HS-27A (cell line): ENCODE measurements around the gene C5.
"Not testable (repeated sequence)": the region's sequence is repeated elsewhere in the genome, so short reads cannot be mapped to it uniquely, and the experiment has no call there.

Source experiments
- DNase-seq: peaks from one replicate; pipeline ENCODE4 v3.0.0-alpha.2; 2012; ENCODE audit warnings: low read depth, missing footprints

The C5 gene

DNA sequence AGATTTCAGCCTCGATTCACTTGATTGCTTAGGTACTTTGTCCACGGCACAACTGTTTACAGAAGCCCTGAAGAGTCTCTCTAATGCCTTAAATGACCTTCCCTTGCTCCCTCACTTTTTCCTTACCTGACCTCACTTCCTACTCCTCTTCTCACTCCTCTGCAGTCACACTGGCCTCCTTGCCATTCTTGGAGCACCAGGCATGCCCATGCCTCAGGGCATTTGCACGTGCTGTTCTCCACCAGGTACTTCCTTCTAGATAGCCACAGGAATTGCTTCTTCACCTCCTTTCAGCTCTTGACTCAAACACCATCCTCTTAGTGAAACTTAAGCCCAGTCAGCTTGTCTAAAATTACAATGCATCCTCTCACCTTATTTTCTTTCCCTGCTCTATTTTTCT lies 71.1 kb downstream of the C5 start:
- DNase-seq, result no peak

DNA sequence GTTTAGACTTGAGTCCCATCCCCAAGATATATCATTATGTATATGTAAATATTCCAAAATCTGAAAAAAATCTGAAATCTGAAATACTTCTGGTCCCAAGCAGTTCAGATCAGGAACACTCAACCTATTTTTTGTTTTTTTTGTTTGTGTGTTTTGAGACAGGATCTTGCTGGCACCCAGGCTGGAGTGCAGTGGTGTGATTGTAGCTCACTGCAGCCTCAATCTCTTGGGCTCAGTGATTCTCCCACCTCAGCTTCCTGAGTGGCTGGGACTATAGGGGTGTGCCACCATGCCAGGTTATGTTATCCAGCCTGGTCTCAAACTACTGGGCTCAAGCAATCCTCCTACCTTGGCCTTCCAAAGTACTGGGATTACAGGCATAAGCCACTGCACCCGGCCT lies 72.8 kb downstream of the C5 start:
- no peak for DNase-seq

DNA sequence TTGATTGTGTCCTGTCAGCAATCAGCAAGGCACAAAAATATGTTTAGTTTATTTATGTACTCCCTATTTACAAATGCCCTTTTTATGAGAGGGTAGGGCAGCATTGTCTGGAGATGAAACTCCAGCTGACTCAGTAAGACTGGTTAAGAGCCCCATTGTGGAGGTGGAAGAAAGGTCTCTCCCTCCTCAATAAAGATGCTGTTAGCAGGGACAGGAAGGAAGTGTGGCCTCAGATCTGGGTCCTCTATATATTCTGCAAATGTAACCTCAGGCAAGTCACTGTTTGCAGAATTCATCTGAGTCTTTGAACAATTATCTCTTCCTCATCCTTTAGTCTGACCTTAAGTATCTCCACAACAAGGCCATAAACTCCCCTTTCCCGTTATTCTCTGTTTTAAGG lies 75.2 kb downstream of the C5 start:
- DNase-seq, result no peak

DNA sequence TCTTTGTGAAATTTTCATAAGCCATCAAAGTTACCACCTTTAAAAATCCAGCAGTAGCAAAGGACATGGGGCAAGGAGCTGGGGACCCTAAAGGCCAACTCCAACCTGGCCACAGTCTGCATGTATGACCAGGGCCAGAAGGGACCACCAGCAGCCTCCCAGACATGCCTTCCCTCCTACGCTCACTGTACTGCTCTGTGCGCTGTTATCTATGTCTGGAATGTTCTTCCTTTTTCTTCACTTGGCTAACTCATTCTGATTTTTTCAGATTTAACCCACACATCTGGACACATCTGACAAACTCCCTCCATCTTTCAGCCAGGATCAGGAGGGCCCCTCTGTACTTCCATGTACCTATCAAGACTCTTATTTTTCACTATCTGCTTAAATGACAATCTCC lies 75.9 kb downstream of the C5 start:
- DNase-seq, result no peak

DNA sequence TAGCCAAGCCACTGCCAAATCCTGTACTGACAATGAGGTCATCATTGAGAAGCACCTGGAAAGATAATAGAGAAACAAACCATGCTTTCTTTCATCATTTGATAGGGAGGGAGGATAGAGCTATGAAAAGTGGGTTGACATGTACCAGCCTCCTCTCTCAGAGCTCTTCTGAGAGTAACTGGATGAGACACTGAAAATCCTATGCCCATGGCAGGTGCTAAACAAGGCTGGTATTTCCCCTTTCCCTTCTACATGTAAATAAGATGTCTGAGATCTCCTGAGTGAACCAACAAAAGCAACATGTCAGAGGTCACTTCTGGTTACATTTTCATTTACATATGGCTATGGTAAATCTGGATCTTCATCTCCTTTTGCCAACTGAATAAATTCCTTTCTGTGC lies 78.1 kb downstream of the C5 start:
- DNase-seq, result no peak

DNA sequence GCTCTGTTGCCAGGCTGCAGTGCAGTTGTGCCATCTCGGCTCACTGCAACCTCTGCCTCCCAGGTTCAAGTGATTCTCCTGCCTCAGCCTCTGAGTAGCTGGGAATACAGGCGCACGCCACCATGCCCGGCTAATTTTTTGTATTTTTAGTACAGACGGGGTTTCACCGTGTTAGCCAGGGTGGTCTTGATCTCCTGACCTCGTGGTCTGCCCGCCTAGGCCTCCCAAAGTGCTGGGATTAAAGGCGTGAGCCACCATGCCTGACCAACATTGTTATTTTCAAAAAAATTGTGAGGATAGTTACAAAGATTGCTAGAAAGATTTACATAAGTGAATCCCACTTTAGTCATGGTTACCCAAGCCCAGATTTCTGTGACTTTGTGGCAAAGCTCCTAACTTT lies 78.6 kb downstream of the C5 start:
- DNase-seq, result not testable (repeated sequence)

DNA sequence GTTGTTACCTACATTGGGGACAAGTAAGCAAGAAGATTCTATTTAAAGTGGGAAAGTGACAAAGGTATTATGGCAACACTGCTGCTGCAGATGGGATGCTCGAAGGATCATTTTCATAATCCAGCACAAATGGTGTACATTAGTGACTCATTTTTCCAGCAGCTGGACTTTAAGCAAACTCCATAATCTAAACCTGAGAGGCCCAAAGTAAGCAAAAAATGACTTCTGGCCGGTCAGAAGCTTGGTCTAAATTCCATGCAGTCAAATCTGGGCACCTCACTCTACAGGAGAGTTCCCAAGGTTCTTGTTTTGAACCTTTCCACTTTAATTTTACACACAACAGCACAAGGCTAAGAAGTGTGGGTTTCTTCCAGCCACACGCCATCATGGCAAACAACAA lies 79.8 kb downstream of the C5 start:
- DNase-seq, result no peak

DNA sequence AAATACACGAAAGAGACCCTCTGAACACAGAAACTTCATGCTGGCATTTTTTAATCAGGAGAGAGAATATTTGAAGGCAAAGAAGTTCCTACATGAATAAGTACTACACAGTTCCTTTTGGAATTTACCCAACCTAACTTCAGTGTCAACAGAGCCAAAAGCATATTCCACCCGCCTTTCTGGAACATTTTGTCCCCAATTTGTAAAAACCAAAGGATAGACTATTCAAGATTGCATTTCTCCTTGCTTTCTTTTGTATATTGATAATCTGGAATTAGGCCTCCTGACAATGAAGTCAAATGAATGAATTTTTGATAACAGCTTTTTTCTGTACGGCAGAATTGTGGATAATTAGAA lies 84.1 kb downstream of the C5 start:
- no peak for DNase-seq

DNA sequence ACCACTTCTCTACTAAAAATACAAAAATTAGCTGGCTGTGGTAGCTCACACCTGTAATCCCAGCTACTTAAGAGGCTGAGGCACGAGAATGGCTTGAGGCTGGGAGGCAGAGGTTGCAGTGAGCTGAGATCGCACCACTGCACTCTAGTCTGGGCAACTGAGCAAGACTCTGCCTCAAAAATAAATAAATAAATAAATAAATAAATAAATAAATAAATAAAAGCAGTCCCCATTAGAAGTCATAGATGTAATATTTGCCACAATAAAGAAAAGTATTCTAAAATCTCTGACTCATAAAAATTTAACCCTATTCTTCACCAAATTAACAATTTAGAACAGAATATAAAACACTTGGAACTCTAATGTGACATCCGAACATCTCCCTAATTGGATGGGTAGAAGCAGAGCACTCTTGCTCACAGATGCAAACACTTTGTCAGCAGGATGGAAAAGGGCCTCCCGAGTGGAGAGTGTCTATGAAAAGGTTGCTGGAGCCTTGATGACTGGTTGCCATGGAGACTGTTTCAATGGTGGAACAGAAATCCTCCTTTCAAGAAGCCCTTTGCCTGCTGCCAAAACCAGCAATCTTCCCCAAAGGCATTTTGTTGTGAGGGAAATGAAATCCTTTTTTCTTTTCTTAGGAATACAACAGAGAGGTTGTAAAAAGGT lies 84.6 kb downstream of the C5 start:
- DNase-seq, result no peak

DNA sequence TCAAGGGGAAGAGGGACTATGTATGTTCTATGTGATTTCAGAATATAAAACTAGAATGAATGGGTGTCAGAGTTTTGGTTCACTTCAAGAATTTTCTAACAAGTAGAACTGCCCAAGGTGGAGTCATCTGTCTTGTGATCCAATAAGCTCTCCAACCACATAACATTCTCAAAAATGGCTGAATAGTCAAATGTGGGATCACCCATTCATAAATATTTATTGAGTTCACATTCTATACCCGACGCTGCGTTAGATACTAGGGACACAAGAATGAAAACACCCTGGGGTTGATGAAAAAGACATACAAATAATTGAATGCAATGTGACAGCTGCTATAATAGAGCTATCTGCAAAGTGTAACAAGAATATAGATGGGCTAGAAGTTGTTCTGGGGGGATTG lies 88.1 kb downstream of the C5 start:
- no peak for DNase-seq

DNA sequence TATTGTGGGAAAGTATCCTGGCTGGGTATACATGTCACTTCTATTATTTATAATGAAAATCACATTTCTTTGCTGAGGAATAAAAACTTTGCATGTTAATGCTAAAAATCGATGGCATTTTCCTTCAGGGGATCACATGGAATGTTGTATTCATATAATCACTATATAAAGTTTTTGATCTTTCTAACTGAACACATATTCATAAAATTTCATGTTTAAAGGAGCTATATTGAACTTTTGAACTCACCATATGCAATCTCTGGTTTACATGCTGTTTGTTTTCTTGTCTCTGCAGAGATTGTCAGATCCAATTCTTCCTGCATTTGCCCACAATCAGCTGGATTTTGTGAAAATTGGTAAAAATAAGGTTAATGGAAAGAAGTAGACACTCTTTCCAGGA lies 90.1 kb downstream of the C5 start:
- DNase-seq, result no peak

DNA sequence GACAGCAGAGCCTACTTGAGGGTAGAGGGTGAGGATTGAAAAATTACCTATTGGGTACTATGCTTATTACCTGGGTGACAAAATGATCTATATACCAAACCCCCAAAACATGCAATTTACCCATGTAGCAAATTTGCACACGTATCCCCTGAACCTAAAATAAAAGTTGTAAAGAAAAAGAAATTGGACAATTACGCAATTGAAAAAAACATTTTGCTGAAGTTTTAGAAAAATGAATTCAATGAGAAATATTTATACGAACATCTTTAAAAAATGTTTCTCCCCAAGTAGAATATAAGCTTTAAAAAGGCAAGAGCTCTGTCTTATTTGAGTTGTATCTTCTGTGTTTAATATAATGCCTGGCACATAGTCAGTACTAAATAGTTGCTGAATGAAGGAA lies 93.2 kb downstream of the C5 start:
- no peak for DNase-seq

DNA sequence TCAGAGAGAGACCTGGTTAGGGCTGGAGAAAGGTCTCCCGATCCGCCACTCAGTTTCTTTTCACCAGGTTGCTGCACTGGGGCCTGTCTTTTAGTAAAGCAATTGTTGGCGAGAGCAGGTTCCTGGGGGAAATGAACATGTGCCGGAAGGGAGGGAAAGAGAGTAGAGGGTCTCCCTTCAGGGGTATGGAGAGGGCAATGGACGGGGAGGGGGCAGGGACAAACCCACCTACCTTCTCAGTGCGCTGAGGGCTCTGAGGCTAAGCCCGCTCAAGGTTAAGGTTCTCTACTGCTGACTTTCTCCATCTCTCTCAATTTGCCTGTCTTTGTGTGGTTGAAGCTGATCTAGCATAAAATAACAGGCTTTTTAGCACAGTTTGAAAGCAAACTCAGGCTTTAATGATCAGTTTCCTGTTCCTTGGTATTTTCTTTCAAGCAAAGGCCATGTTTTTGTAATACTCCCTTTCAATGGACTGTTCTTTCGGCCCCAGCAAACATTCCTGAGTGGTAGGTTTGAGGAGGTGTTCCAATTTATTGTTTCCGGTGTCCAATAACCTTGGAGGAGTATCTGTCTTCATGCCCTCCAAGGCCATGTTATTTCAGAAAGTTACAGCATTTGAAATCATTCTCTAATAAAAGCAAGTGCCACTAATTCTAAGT lies 98.0 kb downstream of the C5 start:
- DNase-seq, result no peak

DNA sequence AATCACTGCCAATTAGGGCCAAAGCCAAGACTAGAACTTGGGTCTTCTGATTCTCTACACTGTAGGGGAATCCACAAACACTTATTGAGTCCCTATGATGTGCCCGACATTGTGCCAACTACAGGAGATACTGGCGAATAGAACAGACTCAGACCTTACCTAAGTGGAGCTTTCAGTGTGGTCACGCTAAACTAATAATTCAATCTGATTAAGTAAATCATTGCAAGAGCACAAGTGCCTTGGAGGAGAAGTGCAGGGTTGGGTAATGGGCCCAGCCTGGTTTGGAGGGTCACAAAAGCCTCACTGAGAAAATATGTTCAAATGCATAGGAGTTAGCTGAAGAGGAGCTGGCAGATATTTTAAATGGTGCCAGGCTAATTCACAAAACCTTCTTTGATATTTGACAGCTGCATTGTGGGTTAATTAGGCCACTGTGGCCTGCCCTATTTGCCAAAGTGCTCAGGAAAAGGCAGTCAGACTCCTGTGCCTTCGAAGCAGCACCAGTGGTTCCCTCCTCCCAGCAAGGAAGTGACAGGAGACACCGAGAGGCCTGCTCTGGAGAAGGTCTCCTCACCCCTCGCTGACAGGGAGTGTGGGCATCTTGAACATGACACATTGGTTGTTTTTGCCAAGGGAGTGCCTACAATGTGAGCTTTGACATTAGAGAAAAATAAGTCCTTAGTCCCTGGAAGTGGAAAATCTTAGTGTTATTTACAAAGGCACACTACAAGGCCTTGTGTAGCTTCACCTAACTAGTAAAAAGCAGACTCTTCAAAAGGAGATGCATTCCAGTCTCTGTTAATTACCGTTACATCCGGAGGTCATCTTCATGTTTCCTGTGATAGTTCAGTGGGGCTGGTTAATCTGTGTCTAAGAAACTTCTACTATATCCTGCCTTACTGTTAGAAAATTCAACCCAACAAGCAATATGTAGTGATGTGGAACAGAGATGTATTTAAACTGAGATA lies 99.4 kb downstream of the C5 start:
- no peak for DNase-seq

DNA sequence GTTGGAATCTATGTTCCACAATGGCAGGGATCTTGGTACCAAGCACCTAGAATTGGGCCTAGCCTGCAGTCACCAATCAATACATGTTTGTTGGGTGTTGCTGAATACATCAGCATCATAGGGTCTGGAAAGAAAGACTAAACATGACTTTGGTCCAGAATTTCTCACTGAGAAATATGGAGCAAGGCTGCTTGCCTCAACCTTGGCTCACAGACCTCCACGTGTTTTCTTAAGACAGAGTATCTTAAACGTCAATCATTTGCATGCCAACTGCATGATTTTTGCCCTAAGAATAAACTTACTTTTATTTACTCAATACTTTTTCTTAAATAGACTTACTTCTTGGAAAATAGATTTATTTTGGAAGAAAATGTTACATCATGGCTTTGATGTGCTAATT lies 100.8 kb downstream of the C5 start:
- no peak for DNase-seq

DNA sequence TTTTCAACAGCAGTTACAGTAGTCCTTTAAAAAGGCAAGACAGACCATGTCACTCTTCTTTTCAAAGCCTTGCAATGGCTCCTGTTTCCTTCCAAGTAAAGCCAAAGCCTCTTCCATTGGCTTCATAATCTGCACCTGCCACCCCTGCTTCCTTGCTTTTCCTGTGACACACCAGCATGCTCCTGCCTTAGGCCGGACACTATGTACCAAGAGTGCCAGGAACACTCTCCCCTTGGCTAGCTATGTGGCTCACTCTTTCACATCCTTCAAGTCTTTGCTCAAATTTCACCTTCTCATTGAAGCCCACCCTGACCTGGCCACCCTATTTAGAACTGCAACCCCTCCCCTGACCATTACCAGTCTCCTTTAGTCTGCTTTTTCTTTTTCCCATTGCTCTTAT lies 101.3 kb downstream of the C5 start:
- no peak for DNase-seq

DNA sequence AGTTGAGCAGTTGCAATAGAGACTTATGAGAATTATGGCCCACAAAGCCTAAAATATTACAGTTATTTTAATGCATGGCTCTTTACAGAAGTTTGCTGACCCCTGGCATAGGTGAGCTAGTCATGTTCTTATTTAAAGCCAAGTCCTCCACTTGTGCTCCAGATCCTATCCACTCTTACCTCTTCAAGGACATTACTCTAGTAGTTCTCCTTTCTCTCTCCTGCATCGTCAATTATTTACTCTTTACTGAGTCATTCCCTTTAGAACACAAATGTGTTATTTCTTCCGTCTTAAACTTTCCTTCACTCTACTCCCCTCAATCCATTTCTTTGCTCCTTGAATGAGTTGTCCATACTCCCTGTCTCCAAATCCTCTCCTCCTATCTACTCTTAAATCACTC lies 102.9 kb downstream of the C5 start:
- DNase-seq, result no peak

DNA sequence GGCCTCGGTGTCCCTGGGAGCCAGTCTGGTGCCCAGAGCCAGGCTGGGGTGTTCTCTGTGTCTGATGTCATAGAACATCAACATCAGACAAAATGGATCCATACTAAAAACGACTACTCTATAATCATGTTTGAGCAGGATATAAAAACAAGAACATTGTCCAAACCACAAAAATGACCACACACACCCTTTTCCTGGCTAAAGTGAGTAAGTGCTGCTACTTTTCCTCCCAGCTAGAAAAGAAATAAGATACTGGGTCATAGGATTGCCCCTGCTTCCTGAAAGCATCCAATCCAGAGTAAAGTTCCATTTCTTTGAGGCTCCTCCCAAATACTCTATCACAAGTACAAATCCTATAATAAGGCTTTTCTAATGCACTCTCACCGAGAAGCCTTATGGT lies 103.8 kb downstream of the C5 start:
- DNase-seq, result no peak

DNA sequence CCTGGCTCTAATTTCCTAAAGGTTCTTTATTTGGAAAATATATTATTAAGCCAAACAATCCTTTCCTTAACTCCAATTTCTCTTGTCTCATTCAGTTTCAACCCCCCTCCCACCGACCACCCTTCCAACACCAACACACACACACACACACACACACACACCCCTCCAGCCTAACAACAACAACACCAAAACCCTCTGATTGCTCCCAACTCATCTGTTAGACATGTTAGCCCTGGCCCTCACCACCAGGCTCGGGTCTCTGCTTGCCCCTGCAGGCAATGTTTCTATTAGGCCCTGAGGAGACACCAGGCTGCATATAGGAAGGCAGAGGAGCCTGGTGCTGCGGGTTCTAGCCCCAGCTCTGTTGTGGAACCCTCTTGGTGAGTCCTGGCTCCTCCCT lies 105.1 kb downstream of the C5 start:
- no peak for DNase-seq

DNA sequence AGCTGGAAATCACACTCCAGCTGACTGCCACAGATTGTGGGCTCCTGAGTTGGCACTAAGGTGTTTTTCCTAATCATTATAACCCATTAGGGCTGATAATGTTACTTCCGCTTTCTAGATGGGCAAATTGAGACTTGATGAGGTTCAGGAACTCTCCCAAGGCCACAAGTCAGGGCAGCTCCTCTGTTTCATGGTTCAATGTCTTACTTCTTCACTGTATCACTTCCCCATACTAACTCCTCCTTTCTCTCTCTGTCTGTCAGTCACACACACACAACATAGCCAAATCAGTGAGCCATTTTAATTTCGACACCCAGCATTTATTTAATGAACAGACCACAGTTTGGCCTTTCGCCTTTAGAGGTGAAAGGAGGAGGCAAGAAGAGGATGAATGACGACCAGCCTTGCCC lies 105.6 kb downstream of the C5 start:
- DNase-seq, result no peak

DNA sequence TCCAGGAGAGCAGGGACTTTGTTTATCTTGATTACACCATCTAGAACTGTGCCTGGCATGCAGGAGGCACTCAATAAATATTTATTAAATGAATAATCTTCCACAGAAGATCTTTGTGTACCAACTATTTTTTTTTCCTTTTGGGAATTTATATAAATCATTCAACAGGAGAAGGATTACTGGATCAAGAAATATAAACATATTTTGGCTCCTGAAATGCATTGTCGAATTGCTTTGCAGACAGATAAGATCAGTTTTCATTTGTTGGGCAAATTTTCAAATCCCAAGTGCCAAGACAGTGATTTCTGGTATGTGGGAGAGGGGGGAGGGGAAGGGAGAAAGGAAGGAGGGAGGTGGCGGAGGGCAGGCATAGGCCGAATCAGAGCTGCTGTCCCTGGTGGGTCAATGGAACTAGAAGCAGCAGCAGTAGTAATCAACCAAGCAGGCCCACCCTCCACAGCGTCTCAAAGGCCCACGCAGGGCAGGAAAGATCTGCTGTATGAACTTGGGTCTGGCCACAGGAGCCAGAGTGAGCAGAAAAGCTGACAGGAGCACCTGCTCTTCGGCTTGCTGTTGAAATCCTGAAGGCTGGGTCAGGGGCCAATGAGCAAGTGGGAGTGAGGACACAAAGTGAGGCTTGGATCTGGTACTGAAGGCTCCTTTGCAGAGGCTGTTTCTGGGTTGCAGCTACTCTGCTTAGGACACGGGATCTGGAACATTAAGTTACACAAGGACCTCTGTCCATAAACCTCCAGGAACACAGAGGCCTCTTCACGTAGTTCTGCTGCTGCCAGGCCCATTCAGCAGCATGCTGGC lies 107.7 kb downstream of the C5 start:
- no peak for DNase-seq

DNA sequence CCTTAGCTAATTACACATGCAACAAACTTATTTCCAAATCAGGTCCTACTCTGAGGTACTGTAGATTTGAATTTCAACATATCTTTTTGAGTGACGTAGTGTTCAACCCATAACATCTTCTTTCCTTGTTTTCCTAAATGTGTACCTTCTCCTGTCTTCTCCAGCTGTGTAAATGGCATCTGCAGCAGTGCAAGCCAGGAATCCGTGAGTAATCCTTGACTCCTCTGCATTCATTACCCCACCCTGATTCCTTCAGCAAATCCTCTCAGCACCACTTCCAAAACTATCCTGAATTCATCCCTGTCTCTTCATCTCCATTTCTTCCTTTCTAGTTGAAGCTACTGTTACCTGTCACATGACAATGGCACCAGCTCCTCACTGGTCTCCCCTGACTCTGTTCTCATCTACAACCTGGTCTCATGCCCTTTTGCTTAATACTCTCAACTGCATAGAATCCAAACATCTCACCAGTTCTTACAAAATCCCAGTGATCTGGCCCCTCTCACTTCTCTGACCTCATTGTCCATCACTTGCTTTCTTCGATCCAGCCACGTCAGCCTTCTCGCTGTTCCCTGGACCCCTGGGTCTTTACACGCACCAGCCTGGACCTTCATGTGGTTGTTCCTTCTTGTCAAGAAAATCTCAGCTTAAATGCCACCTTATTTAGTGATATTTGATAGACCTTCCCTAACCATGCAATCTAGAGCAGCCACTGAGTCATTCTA lies 108.9 kb downstream of the C5 start:
- no peak for DNase-seq
